GM21529 (cell line): ENCODE data around the gene FSHR.

ENCODE experiments used
- ATAC-seq: cut with Tn5 transposase; IDR thresholded peaks from one replicate; pipeline ENCODE4 v1.9.1; 2021; ENCODE audit not compliant: unreplicated experiment

The FSHR gene

GRCh38 chr2:49033394-49034185 lies 120.7 kb downstream of the FSHR start:
- no peak for ATAC-seq

DNA sequence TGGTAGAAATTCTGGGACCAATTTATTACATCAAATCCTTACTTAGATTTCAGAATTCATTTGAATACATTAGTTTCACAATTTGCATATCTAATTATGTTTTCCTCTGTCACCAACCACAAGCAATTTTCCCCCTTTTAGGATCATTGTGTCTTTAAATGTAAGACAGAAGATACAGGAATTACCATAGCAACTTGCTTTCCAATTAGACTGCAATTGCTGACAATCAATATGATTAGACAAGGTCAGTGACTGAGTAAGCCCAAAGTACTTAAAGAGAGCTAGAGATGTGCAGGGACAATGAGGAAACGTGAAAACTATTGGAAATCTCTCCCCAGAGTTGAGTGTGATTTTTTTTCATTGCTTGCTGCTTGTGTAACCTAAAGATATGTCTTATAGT lies 121.4 kb downstream of the FSHR start:
- ATAC-seq, result no peak

DNA sequence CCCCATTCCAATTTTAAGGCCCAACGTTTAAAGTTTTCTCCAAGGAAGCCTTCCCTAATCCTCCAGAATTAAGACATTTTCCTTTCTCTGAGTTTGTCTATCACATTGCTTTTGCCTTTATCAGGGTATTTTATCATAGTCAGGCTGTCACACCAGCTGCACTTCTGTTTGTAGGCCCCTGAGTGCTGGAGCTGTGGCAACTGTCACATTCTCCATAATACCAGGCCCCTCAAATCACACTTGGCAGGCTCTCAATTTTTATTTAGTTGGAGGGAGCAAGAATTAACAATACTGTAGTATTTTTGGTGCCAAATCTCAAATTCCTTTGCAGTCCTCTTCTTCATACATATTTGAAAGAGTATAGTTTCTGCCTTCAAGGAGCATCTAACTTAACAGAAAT lies 122.2 kb downstream of the FSHR start:
- no peak for ATAC-seq

- ATAC-seq, result no peak
Measured at GRCh38 chr2:49029406-49029805, 124.9 kb downstream of the FSHR start.

DNA sequence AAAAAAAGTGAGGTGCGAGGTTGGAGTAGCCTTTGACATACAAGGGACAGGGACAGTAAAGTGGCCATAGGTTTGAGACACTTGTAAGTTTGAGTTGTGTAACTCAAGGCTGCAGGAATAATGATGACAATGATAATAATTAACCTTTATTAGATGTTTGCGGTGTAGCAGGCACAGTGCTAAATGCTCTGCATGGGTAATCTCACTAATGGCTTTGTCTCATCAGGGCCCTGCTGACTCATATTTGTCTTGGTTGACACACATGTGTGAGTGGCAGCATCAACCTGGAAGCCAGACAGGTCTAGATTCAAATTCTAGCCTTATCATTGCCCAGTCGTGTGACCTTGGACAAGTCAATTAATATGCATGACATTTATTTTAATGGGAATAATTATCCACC lies 126.2 kb downstream of the FSHR start:
- ATAC-seq, result peak; percentile 98

GRCh38 chr2:49026706-49027105 lies 127.6 kb downstream of the FSHR start:
- ATAC-seq, result no peak

- ATAC-seq, result no peak
Measured at GRCh38 chr2:49021271-49021670, 133.0 kb downstream of the FSHR start.

GRCh38 chr2:49005261-49005660 lies 149.1 kb downstream of the FSHR start:
- ATAC-seq, result no peak

- peak; percentile 66 for ATAC-seq
Measured at GRCh38 chr2:49004036-49004626, 150.2 kb downstream of the FSHR start.

- no peak for ATAC-seq
Measured at GRCh38 chr2:49003201-49003600, 151.1 kb downstream of the FSHR start.

- ATAC-seq, result no peak
Measured at GRCh38 chr2:49002750-49003149, 151.6 kb downstream of the FSHR start.

DNA sequence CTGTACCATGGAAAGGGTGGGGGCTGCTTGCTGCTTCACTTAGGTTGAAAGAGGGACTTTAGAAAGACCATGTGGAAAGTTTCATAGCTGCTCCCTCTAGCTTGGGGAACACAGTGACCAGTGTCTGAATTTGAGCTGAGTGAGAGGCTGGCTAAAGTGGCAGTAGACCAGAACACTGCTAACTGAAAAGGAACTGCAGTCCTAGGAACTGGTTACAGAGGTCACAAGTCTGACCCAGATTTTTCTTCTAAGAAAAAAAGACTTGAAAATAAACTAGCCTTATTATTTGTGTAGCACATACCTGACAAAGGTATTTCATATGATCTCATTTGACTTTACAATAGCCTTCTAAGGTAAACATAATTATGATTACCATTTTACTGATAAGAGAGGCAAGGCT lies 153.6 kb downstream of the FSHR start:
- no peak for ATAC-seq

GRCh38 chr2:48998449-48998848 lies 155.9 kb downstream of the FSHR start:
- ATAC-seq, result no peak

GRCh38 chr2:48993576-48993975 lies 160.7 kb downstream of the FSHR start:
- ATAC-seq, result no peak

GRCh38 chr2:48991415-48992131 lies 162.7 kb downstream of the FSHR start:
- no peak for ATAC-seq

- no peak for ATAC-seq
Measured at GRCh38 chr2:48984922-48985321, 169.4 kb downstream of the FSHR start.

GRCh38 chr2:48983551-48983950 lies 170.8 kb downstream of the FSHR start:
- no peak for ATAC-seq

DNA sequence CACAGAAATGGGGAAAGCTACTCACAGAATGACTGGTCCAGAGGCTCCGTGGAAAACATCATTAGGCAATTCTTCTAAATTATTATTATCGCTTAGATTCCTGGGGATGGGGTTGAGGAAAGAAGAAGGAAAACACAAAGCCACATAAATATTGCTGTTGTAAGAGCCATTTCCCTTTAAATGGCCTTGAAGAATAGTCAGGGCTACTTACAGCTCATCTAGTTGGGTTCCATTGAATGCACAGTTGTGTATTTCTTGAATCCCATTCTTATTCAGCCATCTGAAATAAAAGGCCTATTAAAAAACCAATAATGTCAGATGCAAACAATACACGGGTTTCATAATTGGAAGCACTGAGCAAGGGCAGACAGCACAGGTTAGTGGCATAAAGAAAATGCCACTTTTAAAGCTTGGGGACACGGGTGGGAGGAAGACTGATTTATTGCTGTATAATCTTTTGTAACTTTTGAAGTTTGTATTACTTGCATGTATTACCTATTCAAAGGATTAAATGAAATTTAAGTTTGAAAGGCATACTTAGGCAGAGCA lies 171.4 kb downstream of the FSHR start:
- no peak for ATAC-seq

DNA sequence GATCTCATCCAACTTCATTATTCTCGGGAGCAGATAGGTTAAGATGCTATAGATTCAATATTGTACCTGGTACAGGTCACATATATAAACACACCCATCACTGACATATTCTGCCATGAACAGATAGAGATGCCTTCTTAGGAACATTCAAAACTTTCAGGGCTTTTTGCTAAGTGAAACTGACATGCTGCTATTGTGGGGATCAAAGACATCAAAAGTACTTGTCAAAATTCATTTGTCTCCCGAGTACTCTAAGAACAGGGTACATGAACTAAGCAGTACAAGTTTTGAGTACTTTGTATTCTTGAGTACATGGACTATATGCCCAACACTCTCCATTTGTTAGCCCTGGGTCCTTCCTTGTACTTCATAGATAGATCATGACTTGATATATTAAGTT lies 173.5 kb downstream of the FSHR start:
- no peak for ATAC-seq

DNA sequence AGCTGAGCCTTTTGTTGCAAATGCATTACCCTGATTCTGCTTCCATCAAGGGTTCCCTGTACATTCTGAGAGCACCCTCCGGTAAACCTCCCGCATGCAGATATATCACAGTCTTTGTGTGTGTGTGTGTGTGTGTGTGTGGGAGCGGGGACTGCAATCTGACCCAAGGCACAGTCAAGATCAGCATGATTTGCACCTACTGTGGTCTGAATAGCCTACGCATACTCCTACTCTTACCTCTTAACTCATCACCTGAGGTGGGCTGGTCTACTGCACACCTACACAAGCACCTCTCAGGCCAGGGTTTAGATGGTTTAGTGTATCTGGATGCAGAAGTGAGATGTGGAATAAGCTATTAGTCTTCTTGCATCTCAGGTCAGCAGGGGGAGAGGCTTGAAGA lies 174.6 kb downstream of the FSHR start:
- no peak for ATAC-seq

DNA sequence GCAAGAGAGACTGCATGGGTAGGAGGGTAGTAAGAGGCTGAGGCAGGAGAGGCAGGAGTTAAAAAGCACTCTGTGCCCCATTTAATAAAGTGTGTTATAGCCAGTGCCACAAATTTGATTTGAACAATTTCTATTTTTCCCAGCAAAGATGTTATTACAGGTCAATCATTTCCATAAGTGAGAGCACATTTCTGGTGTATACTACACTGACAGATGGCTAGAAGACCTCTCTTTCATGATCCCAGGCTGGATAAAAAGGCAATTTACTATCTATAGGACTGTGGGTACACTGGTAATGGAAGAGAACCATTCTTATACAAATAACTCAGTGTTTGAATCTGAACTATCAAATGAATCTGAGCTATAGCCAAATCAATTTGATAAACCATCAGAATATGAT lies 176.2 kb downstream of the FSHR start:
- no peak for ATAC-seq

GRCh38 chr2:48971801-48972200 lies 182.5 kb downstream of the FSHR start:
- no peak for ATAC-seq
